Vagina (tissue), 2 donors: ENCODE results near the gene UNC50. TPM values are rescaled to one million over a fixed set of nuclear protein-coding genes. Genes with fewer than 3 reads are reported as not detected.

ENCODE experiments used
- DNase-seq, 2 donors: peaks; one replicate each; pipeline ENCODE4 v3.0.0-alpha.2; 2017; ENCODE audit errors: extremely low spot score in 2 of 2
- H3K27ac ChIP-seq: fragments of 200-600 bp; sonication (generic); one replicate; pipeline ENCODE4 v1.5.1; 2019
- H3K27me3 ChIP-seq: fragments of 200-600 bp; sonication (generic); one replicate; pipeline ENCODE4 v1.5.1; 2019
- H3K36me3 ChIP-seq, 2 donors: fragments of 200-600 bp; sonication (generic); one replicate each; pipeline ENCODE4 v1.5.1; 2017 to 2019
- H3K4me1 ChIP-seq: fragments of 200-600 bp; sonication (generic); one replicate; pipeline ENCODE4 v1.5.1; 2019
- H3K4me3 ChIP-seq, 2 donors: fragments of 200-600 bp; sonication (generic); 1 replicate in 1 of 2; 2 replicates in 1 of 2; pipeline ENCODE4 v1.5.1; 2016 to 2019
- H3K9me3 ChIP-seq: fragments of 200-600 bp; sonication (generic); one replicate; pipeline ENCODE4 v1.5.1; 2019
- CTCF ChIP-seq, 3 experiments: fragments of 450-650 bp in 2 of 3; fragments of 200-600 bp in 1 of 3; sonication (generic) in 1 of 3; IDR thresholded peaks; one replicate each; pipeline ENCODE4 v1.5.1; 2017 to 2019; ENCODE audit warnings: antibody characterized with exemption in 3 of 3, mild to moderate bottlenecking in 2 of 3, moderate library complexity in 2 of 3
- POLR2A ChIP-seq, 2 donors: fragments of 450-650 bp; IDR thresholded peaks; one replicate each; pipeline ENCODE4 v1.6.1; 2017; ENCODE audit warnings: antibody characterized with exemption in 2 of 2, mild to moderate bottlenecking in 2 of 2, moderate library complexity in 2 of 2
- POLR2AphosphoS5 ChIP-seq, 2 donors: sonication (generic); formaldehyde crosslinking; IDR thresholded peaks; one replicate each; pipeline ENCODE4 v1.9.0; 2017; ENCODE audit warnings: antibody characterized with exemption in 2 of 2, mild to moderate bottlenecking in 2 of 2, low read depth in 1 of 2; ENCODE audit not compliant: insufficient read depth in 1 of 2
- intact Hi-C: fragments of 100-400 bp; cut with DNase I; formaldehyde crosslinking; loops from one replicate; pipeline ENCODE4 v1.15.1; 2023
- total RNA-seq: library from RNA; depleted of rRNA; stranded (reverse); fragments of >200 nt; gene quantifications from one replicate; pipeline ENCODE4 v1.2.3, GENCODE V29; 2016

Gene UNC50
- total RNA-seq, 1 donor from 2014 or later, result 25.8 TPM

GRCh38 chr2:98565286-98565860, 43.0 kb upstream of the UNC50 start:
- Histone ChIP-seq H3K36me3 (peaks cover 0 to 22% of the 10 kb centered on the region in 2 donors), H3K4me3 (no peak overlapping the region), H3K27ac (no peak overlapping the region), H3K27me3 (no peaks in the 10 kb centered on the region), H3K4me1 (no peaks in the 10 kb centered on the region), H3K9me3 (no peaks in the 10 kb centered on the region)
- DNase-seq, result no peak
- TF ChIP-seq POLR2A (IDR thresholded peaks at IDR 0.05), result no peak
- intact Hi-C loops, result no loop called here

- H3K36me3 ChIP-seq, result peaks cover 0 to 22% of the 10 kb centered on the region in 2 donors
- intact Hi-C loops, result no loop called here
Observed at GRCh38 chr2:98565941-98566340, 42.4 kb upstream of the UNC50 start.

DNA sequence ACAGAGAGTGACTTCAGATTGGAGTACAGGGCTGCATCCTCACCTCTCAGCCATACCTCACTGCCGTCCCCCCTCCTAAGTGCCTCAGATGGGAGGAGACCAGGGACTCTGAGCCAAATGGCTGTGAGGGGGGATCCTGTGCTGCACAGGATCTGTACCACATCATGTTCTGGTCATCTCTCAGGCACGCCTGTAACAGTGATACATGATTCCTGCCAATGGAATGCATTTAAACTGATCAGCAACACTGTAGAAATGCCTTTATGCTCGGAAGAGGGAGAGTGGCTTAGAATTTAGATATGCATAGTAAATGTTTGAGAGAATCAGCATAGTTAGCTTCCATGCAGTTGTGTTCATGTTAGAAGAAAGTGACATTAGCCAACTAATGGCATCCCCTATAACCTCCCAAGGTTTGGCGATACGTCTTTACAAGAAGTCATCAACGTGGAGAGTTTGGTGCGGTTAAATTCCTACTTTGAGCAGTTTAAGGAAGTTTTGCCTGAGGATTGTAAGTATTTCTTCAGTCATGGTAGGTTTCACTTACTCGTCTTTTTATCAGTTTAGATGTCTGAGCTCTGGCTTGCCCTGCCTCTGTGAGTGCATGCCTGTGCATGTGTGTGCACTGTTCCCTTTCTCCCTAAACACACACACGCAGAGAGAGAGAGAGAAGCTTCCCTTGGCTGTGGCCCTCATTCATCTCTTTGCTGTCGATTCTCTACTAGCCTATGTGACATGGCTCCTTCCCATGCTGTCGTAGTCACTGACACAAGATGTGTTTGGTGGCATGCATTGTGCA, 40.0 kb upstream of the UNC50 start:
- peaks cover 0 to 20% of the 10 kb centered on the region in 2 donors for H3K36me3 ChIP-seq
- no peaks in the 10 kb centered on the region for H3K9me3 ChIP-seq

More at GRCh38 chr2:98565941-98566340, 42.4 kb upstream of the UNC50 start:
- Histone ChIP-seq H3K4me3 (no peak overlapping the region), H3K27me3 (no peaks in the 10 kb centered on the region), H3K4me1 (no peaks in the 10 kb centered on the region), H3K27ac (no peak overlapping the region), H3K9me3 (no peaks in the 10 kb centered on the region)
- TF ChIP-seq CTCF (IDR thresholded peaks at IDR 0.05) (no peak), POLR2A (IDR thresholded peaks at IDR 0.05) (no peak)
- no peak for DNase-seq

GRCh38 chr2:98569197-98569793, 39.1 kb upstream of the UNC50 start:
- no peak overlapping the region for H3K27ac ChIP-seq
- intact Hi-C loops, result no loop called here
- peak; percentile 34 to 63 (median 49) for TF ChIP-seq CTCF (IDR thresholded peaks at IDR 0.05)
- no peak for TF ChIP-seq POLR2A (IDR thresholded peaks at IDR 0.05)
- H3K9me3 ChIP-seq, result no peaks in the 10 kb centered on the region
- H3K4me1 ChIP-seq, result no peaks in the 10 kb centered on the region
- H3K4me3 ChIP-seq, result no peak overlapping the region
- DNase-seq, result no peak
- peaks cover 0 to 13% of the 10 kb centered on the region in 2 donors for H3K36me3 ChIP-seq
- no peaks in the 10 kb centered on the region for H3K27me3 ChIP-seq

More for the DNA sequence above, 40.0 kb upstream of the UNC50 start:
- Histone ChIP-seq H3K4me3 (no peak overlapping the region), H3K4me1 (no peaks in the 10 kb centered on the region), H3K27me3 (no peaks in the 10 kb centered on the region), H3K27ac (no peak overlapping the region)
- intact Hi-C loops, result no loop called here
- no peak for DNase-seq
- no peak for TF ChIP-seq POLR2A (IDR thresholded peaks at IDR 0.05)
- TF ChIP-seq CTCF (IDR thresholded peaks at IDR 0.05), result no peak
- no peak for TF ChIP-seq POLR2AphosphoS5 (IDR thresholded peaks at IDR 0.05; ENCODE audit: insufficient read depth in 1 of 2, low read depth in 1 of 2)

DNA sequence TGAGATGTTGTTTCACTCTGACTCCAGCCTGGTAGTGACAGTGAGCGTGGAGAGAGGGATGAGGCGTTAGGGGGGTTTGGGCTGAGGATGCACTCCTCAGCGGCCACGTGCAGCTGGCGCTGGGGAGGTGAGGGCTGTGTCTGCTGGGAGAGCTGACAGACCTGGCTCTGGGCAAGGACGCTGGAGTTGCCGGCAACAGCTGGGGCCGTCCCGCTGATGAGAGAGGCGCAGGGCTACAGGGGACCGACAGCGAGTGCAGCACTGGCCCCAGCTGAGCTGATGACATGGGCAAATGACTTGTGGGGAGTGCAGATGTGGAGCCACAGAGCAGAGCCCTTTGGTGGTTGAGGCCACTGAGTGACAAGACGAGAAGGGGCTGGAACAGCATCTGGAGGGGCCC, 38.5 kb upstream of the UNC50 start:
- Histone ChIP-seq H3K27me3 (no peaks in the 10 kb centered on the region), H3K27ac (no peak overlapping the region), H3K9me3 (no peaks in the 10 kb centered on the region), H3K36me3 (peaks cover 0 to 11% of the 10 kb centered on the region in 2 donors), H3K4me3 (no peak overlapping the region), H3K4me1 (no peaks in the 10 kb centered on the region)
- intact Hi-C loops, result no loop called here
- DNase-seq, result no peak
- TF ChIP-seq POLR2A (IDR thresholded peaks at IDR 0.05), result no peak
- TF ChIP-seq POLR2AphosphoS5 (IDR thresholded peaks at IDR 0.05; ENCODE audit: insufficient read depth in 1 of 2, low read depth in 1 of 2), result no peak
- no peak for TF ChIP-seq CTCF (IDR thresholded peaks at IDR 0.05)
